B cell (primary cell): Measurements from ENCODE around the gene PGP. TPM values are rescaled to one million over a fixed set of nuclear protein-coding genes. Genes with fewer than 3 reads are reported as not detected.

Experiments
- ATAC-seq: fragments of 200-7000 bp; cut with Tn5 transposase; one replicate; pipeline ENCODE4 v1.10.0; 2021; ENCODE audit warnings: low read depth, mild to moderate bottlenecking, moderate number of reproducible peaks, moderate library complexity
- CTCF ChIA-PET: fragments of 350-600 bp; sonication (Branson Sonifier 250); formaldehyde crosslinking; loops from one replicate; lab custom pipeline; 2021; ENCODE audit warnings: antibody characterized with exemption, inconsistent platforms; lab: Charles Lee
- POLR2A ChIA-PET: fragments of 350-600 bp; sonication (Branson Sonifier 250); formaldehyde crosslinking; loops from one replicate; lab custom pipeline; 2021; ENCODE audit warnings: antibody characterized with exemption; lab: Charles Lee
- DNase-seq: peaks from one replicate; pipeline ENCODE4 v3.0.0; 2013
- H2AFZ ChIP-seq: 2 replicates; pipeline ENCODE4 v1.6.1; 2012; ENCODE audit warnings: mild to moderate bottlenecking, low read depth, low read length; ENCODE audit not compliant: insufficient read depth, poor library complexity, severe bottlenecking
- H3K27ac ChIP-seq, 2 donors: 1 replicate in 1 of 2; 2 replicates in 1 of 2; pipeline ENCODE4 v1.5.1; 2012 to 2013; ENCODE audit warnings: low read length in 2 of 2, mild to moderate bottlenecking in 2 of 2, moderate library complexity in 1 of 2
- H3K27me3 ChIP-seq, 4 experiments: fragments of 200-600 bp in 1 of 4; sonication (generic) in 1 of 4; replicated peaks in 1 of 4; 1 replicate in 2 of 4; 2 replicates in 2 of 4; pipeline versions ENCODE4 v1.6.1 to v1.7.0; 2013 to 2016; ENCODE audit warnings: low read length in 3 of 4, mild to moderate bottlenecking in 2 of 4, mixed read lengths in 1 of 4, moderate library complexity in 1 of 4; ENCODE audit not compliant: insufficient read depth in 4 of 4, control insufficient read depth in 3 of 4; ENCODE audit errors: control extremely low read depth in 1 of 4
- H3K36me3 ChIP-seq, 2 experiments: replicated peaks in 1 of 2; 1 replicate in 1 of 2; 2 replicates in 1 of 2; pipeline versions ENCODE4 v1.6.1 to v1.7.1; 2013; ENCODE audit warnings: low read length in 1 of 2; ENCODE audit not compliant: insufficient read depth in 2 of 2, control insufficient read depth in 1 of 2; ENCODE audit errors: control extremely low read depth in 1 of 2, extremely low read depth in 1 of 2
- H3K4me1 ChIP-seq, 2 donors: fragments of 200-600 bp in 1 of 2; sonication (generic) in 1 of 2; 1 replicate in 1 of 2; 2 replicates in 1 of 2; pipeline versions ENCODE4 v1.5.1 to v1.6.1; 2013 to 2017; ENCODE audit warnings: low read length in 2 of 2; ENCODE audit not compliant: control insufficient read depth in 2 of 2, insufficient read depth in 2 of 2
- H3K4me2 ChIP-seq: replicated peaks from 2 replicates; pipeline ENCODE3; 2012; ENCODE audit warnings: mild to moderate bottlenecking, low read depth, low read length; ENCODE audit not compliant: poor library complexity, severe bottlenecking
- H3K4me3 ChIP-seq, 5 experiments: fragments of 200-600 bp in 1 of 5; sonication (generic) in 1 of 5; 1 replicate in 3 of 5; 2 replicates in 2 of 5; pipeline versions ENCODE4 v1.5.1 to v1.7.0; 2011 to 2016; ENCODE audit warnings: low read length in 4 of 5, mild to moderate bottlenecking in 4 of 5, low read depth in 2 of 5, control low read depth in 1 of 5, moderate library complexity in 1 of 5; ENCODE audit not compliant: insufficient read depth in 1 of 5; ENCODE audit errors: control extremely low read depth in 1 of 5, extremely low read depth in 1 of 5
- H3K79me2 ChIP-seq: fragments of 200-600 bp; sonication (generic); one replicate; pipeline ENCODE4 v1.6.0; 2016; ENCODE audit warnings: low read length; ENCODE audit not compliant: control insufficient read depth, insufficient read depth
- H3K9ac ChIP-seq: fragments of 200-600 bp; sonication (generic); 2 replicates; pipeline ENCODE4 v1.6.1; 2017; ENCODE audit warnings: mild to moderate bottlenecking, low read length, moderate library complexity
- H3K9me3 ChIP-seq, 3 donors: one replicate each; pipeline versions ENCODE4 v1.6.1 to v1.7.1; 2013; ENCODE audit warnings: low read length in 2 of 3; ENCODE audit not compliant: control insufficient read depth in 2 of 3, insufficient read depth in 1 of 3; ENCODE audit errors: control extremely low read depth in 1 of 3
- H4K20me1 ChIP-seq: 2 replicates; pipeline ENCODE4 v1.6.0; 2012; ENCODE audit warnings: mild to moderate bottlenecking, low read length; ENCODE audit not compliant: insufficient read depth, control insufficient read depth, poor library complexity, severe bottlenecking
- H3K27ac Mint-ChIP-seq: one replicate; pipeline ENCODE4 v1.8.0; 2021; ENCODE audit warnings: mixed read lengths
- H3K27me3 Mint-ChIP-seq: one replicate; pipeline ENCODE4 v1.8.0; 2021; ENCODE audit warnings: mixed read lengths
- H3K4me1 Mint-ChIP-seq: one replicate; pipeline ENCODE4 v1.8.0; 2021; ENCODE audit warnings: mixed read lengths
- H3K4me3 Mint-ChIP-seq: one replicate; pipeline ENCODE4 v1.8.0; 2021; ENCODE audit warnings: mixed read lengths
- H3K9me3 Mint-ChIP-seq: one replicate; pipeline ENCODE4 v1.8.0; 2022; ENCODE audit warnings: mixed read lengths; ENCODE audit not compliant: insufficient read depth
- CTCF ChIP-seq: fragments of 200-600 bp; IDR thresholded peaks from one replicate; pipeline ENCODE4 v1.8.0; 2022; ENCODE audit warnings: antibody characterized with exemption, mild to moderate bottlenecking
- EZH2 ChIP-seq: IDR thresholded peaks from 2 replicates; pipeline ENCODE4 v1.6.1; 2012; ENCODE audit warnings: borderline replicate concordance, low read depth, mild to moderate bottlenecking, moderate library complexity, low read length; ENCODE audit not compliant: insufficient read depth, poor library complexity, severe bottlenecking
- WGBS: methylation state at CpG from one replicate; pipeline ENCODE4 v1.1.5; 2013; ENCODE audit warnings: missing lambda C conversion rate; ENCODE audit not compliant: insufficient coverage; 5-methylcytosine and 5-hydroxymethylcytosine counted together
- intact Hi-C: fragments of 100-400 bp; cut with micrococcal nuclease; formaldehyde crosslinking; loops from one replicate; pipeline ENCODE4 v1.10.0; 2022
- polyA plus RNA-seq: library from polyadenylated mRNA; depleted of rRNA; stranded (reverse); fragments of >200 nt; gene quantifications from 2 replicates; pipeline ENCODE4 v1.2.3, GENCODE V29; 2012
- total RNA-seq, 2 donors: library from RNA; stranded (reverse); fragments of 120-200 nt in 1 of 2; gene quantifications; 1 replicate in 1 of 2; 2 replicates in 1 of 2; pipeline versions ENCODE4 v1.2.3 to v1.2.4, GENCODE V29; 2013 to 2022

Gene PGP
- total and polyA plus RNA-seq, 2 donors (not counting 1 experiment from before 2014, with no cell fraction given): 15.4 to 16.5 TPM

- Mint-ChIP-seq H3K27ac (peak within 1 kb of the TSS; percentile 89), H3K4me3 (peak within 1 kb of the TSS; percentile 88), H3K9me3 (no peaks in the 10 kb centered on the region), H3K4me1 (peaks cover 26% of the 10 kb centered on the region), H3K27me3 (no peaks in the 10 kb centered on the region)
- peak within 1 kb of the TSS; percentile 76 for H3K9ac ChIP-seq
- peaks cover 12 to 41% of the 10 kb centered on the region in 2 donors for H3K4me1 ChIP-seq
- 4% methylated on average over 88 of the region's 88 CpGs for WGBS
- intact Hi-C loops: loop anchor here (1.0 to 10.0 kb wide), 8 partner anchors 17 to 256 kb away; partner anchors contain the start of genes ABCA3, E4F1, MLST8 and NHERF2
- peak within 1 kb of the TSS; percentile 87 for H2AFZ ChIP-seq
- peaks cover 5% of the 10 kb centered on the region for H4K20me1 ChIP-seq
- CTCF ChIA-PET: interaction anchor here (0.6 to 3.9 kb wide), 22 partner anchors 11 to 269 kb away, joined by 3 to 71 read pairs (median 4); partner anchors contain the start of genes ABCA3, AMDHD2, CASKIN1 and MLST8
- H3K79me2 ChIP-seq: peaks cover 23% of the 10 kb centered on the region
- TF ChIP-seq EZH2 (no peak), CTCF (peak; percentile 58)
- H3K36me3 ChIP-seq: peaks cover 0 to 24% of the 10 kb centered on the region in 2 experiments
- POLR2A ChIA-PET: interaction anchor here (0.5 to 2.5 kb wide), 11 partner anchors 15 to 919 kb away, joined by 3 to 13 read pairs (median 4); partner anchors contain the start of genes ATP6V0C, DNASE1L2, E4F1 and MLST8
- peak within 1 kb of the TSS; percentile 78 for H3K4me2 ChIP-seq
- H3K4me3 ChIP-seq: peak within 1 kb of the TSS; percentile 51 to 82 (median 68)
- ATAC-seq (peak; percentile 96), DNase-seq (peak; percentile 92)
- H3K27ac ChIP-seq: peak within 1 kb of the TSS; percentile 68 to 72
- H3K9me3 ChIP-seq: no peaks in the 10 kb centered on the region
- H3K27me3 ChIP-seq: no peaks in the 10 kb centered on the region
Observed at GRCh38 chr16:2251296-2252111, 36.9 kb upstream of the PGP start, which contains the start of gene ECI1. Gene ECI1, minus strand, starts transcription at chr16:2251587. Its CDS starts 21 bp downstream, at chr16:2251566.
